Stimulated activated CD8-positive, alpha-beta memory T cell treated with anti-CD3 and anti-CD28 coated beads, Interleukin-4, amount 100 ng/mL, for 1 hour (primary cell): ENCODE data around the gene TBC1D2B.

Experiments used
- DNase-seq, 2 donors: peaks; one replicate each; pipeline ENCODE4 v3.0.0-alpha.2; 2020; ENCODE audit warnings: low read depth in 2 of 2, low spot score in 1 of 2

TBC1D2B gene

DNA sequence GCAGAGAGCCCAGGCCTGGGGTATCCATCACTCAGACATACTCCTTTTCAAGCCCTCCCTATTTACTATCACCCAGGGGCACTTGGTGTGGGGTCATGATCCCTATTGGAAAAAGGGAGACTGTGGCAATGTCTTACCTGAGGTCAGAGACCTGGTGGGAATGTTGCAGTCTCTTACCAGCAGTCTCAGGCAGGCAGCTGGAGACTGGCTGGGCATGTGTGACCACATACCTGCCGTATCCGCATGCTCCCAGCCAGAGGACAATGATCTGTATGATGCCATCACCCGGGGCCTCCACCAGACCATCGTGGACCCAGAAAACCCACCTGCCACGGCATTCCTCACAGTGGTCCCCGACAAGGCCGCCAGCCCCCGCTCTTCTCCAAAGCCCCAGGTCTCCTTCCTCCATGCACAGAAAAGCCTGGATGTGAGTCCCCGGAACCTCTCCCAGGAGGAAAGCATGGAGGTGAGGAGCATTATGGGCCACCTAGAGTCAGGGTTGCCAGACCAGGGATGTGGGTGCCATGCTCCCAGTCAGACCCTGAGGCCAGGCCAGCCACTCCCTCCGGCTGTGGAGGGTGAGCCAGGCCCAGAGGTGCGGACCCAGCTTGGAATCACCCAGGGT lies 20.7 kb upstream of the TBC1D2B start:
- no peak for DNase-seq

DNA sequence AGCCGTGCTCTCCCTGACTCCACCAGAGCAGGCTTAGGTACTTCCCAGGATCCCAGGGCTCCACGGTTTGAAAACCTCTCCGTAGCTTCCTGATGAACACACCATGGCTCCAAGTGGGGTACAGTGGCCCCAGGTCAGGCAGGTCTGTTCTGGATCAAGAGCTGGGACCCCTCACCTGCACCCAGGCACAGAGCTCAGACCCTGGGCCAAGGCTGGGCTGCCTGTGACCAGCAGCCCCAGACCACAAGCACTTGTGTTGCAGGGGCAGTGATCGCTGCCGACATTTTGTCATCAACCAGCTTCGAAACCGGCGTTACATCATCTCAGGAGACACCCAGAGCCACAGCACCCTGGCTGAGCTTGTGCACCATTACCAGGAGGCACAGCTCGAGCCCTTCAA lies 20.2 kb upstream of the TBC1D2B start:
- DNase-seq: no peak

DNA sequence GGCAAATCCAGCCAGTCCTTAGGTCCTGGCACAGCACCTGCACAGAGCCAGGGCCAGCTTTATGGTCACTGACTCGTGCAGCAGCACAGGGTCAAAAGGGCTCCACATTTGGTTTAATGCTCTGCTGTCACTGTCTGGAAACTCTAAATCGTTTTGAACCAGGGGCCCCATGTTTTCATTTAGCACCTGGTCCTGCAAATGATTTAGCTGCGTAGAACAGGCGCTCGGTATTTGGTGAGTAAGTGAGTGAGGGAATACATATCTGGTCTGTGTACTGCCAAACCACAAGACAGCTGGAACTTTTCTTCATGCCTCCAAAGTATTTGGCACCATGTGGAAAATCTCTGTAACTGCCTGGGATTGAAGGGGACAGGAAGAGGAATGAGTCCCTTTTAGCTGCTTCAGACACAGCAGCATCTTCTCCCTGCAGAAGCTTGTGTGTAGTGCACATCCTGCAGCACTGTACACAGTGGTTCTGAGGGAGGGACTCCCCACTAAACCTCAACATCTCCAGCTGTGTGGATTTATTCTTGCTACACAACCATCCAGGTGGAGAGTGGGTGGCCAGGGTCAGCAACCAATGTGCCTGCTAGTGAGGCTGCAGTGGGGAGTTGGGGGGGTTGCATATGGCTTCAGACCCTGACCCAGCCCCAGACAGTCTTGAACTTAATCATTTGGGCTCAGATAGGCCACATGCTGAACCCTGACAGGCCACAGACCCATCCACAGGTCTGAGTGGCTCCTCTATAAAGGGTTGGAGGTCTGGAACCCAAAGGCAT lies 15.9 kb upstream of the TBC1D2B start:
- no peak for DNase-seq

DNA sequence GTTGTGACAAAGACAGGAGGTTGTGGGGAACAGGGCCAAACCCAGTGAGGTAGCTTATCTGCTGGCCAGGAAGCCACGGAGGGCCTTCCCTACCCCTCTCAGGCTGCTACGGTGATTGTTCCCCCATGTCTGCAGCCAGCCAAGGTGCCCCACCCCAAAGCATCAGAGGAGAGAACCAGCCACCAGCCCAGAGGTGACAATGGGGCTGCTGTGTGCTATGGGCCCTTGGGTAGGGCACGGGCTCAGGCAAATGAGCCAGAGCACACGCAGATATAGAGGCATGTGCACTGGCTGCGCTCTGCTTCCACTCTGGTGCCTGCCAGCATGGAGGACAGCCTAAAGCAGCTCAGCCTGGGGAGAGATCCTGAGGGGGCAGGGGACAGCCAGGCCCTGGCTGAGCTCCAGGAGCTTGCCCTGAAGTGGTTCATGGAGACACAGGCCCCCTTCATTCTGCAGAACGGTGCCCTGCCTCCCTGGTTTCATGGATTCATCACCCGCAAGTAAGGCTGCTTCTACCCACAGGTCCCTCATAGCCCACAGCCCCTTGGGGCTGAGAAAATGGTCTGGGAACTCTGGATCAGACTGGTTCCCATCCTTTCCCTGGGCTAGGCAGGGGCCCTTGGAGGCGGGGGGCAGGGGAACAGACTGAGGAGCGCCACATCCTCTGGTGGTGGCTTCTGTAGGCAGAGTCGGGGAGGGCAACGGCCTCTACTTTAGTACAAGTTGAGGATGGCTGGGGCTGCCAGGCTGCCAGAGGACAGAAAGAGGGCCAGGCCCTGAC lies 14.9 kb upstream of the TBC1D2B start, which contains the start of gene SH2D7:
SH2D7 (plus strand) TSS at position 301 of the 781 bp plus-strand sequence; CDS start at position 325, 24 bp downstream.
- no peak for DNase-seq

DNA sequence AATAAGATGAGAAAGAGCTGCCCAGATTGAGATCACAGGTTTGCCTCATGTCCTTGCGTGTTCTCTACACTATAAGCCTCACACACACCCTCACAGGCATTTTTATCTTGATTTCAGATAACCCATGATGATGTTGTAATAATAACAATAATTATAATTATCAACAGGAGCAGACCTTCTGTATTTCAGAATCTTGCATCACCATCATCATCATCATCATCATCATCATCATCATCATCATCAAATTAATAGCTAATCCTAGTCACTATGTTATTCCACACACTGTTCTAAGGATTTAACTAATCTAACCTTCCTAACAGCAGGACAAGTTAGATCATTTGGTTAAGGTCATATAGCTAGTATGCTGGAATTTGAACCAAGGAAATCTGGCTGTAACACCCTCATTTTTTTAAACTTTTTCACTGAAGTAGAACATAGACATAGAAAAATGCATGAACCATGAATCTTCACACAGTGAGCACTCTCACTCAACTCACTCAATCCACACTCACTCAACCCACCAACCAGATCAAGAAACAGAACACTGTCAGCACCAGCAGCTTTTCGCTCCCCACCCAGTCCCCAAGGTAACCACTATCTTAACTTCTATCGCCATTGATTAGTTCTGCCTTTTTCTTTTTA lies 13.0 kb upstream of the TBC1D2B start:
- no peak for DNase-seq

DNA sequence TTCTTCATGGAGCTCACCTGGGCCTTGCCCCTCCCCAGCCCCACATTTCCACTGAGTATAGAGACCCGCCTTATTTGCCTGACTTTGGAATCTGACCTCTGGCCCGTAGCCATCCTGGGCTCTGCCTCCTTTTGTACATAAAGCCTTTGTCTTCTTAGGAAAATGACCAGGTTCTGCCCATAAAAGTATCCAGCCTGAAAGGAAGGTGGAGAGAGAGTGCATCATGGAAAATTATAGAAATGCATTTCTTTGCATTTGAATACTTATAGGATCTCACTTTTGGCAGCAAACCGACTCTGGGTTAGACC lies 11.2 kb upstream of the TBC1D2B start:
- no peak for DNase-seq

DNA sequence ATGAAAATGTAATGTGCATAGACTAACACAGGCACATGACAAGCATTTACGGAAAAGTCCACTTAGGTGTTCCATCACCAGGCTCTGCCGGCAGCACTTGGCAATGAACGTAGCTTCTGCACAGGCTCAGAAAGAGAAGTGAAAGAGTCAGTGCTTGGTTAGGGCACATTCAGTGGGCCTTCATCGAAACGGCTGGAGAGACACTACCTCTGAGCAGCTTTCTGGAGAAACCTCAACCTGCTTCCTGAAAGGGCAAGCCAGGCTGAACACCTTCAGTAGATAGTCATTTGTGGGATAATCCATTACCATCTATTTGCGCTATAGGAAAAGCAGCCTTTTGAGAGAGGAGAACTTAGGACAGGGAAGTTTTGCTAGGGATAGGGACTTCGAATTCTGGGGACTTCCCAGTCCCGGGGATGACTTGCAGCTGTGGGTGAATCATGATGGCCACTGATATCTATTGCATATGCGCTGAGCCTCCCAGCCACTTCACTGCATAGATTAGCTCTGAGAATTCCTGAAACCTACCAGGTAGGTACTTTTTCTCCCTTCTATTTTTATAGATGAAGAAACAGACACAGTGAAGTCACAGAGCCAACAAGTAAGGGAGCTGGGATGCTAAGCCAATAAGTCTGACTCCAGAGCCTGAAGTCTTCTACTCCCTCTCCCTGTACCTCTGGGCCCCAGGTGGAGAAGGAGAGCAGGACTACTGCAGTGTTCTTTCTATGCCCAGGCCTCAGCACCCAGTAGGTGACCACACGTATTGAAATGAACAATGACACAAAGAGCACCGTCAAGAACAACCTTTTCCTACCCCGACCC lies 10.7 kb upstream of the TBC1D2B start:
- no peak for DNase-seq

DNA sequence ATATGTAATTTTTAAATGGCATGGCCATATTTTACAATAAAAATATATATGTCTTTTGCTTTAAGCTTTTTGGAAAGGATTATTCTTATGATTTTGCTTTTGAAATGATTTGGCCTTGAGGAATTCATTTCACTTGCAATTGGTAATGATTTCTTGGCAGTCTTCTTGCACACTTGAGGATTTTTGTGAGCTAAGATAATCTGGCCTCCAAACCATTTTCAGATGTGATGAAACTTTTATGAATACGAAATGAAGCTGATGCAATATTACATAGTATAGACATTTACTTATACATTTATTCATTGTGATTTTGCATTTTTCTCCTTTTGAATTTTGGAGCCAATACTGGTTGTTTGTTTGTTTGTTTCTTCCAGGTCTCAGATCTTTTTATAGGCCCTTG lies 8.4 kb upstream of the TBC1D2B start:
- DNase-seq: no peak

DNA sequence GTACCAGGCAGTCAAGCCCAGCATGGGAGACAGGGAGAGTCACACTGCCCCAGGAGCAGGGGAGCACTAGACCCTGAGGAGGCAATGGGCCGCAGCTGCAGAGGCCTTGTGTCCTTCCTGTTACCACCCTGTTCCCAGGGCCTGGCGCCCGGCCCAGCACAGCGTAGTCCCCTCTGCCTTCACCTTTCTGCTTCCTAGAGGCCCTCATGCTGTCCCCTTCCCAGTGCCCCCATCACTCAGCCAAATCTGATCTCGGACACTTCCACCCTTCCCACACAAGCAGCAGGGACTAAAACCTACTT lies 6.9 kb upstream of the TBC1D2B start:
- DNase-seq: no peak

DNA sequence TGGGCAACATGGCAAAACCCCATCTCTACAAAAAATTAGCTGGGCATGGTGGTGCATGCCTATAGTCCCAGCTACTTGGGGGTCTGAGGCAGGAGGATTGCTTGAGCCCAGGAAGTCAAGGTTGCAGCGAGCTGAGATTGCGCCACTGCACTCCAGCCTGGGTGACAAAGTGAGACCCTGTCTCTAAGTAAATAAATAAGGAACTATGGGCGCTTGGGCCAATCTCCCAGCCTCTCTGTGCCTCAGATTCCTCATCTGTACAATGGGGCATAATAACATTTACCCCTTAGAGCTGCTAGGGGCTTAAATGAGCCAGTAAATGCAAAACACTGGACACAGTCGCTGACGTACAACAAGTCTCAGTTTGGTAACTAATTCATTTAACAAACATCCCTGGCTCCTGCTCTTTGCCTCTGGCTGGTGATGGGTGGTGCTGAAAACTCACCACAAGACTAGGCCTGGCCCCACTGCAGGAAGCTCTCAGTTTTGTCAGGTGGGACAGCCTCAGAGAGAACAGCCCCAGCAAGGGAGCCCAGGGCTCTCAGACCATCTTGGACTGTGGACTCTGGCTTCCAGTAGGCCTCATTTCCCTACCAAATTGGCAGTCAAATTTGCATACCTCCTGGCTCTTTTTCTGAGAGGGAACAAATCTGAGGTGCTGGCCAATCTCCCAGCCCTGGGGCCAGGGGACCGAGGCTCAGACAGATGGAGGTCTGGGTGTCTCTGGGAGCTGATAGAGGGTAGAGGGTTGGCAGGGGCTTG lies 6.4 kb upstream of the TBC1D2B start:
- no peak for DNase-seq

DNA sequence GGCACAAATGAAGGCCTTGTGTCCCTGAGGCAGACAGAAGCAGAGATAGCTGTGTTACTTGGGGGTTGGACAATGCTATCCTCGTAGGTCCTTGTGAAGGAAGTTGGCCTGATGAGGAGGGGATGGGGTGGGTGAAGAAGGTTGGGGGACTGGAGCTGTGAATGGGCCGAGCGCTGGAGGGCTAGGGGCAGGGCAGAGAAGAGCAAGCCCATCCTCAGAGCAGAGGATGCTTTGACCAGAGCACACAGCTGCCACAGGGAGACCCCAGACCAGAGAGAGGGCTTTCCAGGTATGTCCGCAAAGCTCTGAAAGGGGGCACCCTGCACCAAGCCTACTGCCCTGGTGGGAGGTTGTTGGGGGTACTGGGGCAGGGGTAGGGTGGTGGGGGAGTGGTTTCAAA lies 5.7 kb upstream of the TBC1D2B start:
- DNase-seq: no peak

DNA sequence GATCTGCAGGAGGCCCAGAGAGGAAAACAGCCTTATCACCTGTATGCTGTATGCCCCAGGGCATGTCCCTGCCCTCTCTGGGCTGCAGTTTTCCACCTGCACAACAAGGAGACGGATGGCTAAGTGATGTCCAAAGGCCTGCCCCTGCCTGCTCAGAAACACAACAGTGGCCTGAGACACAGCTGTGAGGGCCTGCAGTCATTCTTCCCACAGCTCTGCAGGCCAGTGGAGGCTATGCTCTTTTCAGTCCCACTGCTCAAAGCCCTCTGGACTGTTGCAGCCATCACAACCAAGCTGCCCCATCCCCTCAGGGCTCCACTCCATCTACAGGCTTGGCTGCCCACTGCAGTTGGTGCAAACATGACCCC lies 5.2 kb upstream of the TBC1D2B start:
- DNase-seq: no peak

DNA sequence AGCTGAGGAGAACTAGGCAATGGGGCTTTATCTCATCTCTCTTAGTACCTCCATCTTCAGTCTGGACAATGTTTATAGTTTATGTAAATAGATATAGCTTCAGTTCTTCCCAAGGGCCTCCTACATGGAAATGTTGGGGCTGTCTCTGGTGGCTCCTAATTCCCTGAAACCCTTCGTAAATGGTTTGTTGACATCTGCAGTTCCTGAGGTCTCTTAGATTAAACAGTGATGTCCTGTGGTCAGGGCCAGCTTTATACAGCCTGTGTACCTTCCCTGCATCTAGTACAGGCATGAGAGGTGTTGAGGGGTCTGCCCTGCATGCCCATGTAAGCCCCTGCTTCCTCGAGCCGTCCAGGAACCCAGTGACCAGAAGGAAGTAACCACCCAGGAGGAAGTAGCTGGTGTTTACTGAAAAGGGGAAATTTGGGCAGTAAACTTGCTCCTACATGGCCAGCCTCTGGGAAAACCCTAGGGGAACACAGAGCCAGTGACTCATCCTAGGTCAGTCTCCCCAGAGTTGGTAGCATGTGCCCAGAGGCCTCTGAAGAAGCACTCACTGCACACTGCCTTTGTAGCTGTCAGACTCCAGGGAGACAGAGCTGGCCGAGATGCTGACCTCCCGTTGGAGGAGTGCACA lies 4.7 kb upstream of the TBC1D2B start:
- no peak for DNase-seq

DNA sequence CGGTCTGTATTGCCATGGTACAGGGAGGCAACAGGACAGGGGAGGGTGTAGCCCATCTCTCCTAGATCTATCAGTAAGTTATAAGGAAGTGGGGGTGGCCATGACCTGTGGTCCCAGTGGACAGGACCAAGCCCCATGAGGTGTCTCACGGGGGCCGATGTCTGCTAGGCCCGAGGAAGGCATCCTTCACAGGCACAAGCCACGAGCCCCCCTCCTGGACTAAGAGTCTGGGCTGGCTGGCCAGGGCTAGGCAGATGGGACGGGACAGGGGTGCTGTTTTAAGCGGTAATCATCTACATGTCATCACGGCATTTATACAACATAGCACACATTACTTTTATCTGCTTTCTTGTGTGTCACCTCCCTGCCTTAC lies 2.6 kb upstream of the TBC1D2B start:
- DNase-seq: no peak

DNA sequence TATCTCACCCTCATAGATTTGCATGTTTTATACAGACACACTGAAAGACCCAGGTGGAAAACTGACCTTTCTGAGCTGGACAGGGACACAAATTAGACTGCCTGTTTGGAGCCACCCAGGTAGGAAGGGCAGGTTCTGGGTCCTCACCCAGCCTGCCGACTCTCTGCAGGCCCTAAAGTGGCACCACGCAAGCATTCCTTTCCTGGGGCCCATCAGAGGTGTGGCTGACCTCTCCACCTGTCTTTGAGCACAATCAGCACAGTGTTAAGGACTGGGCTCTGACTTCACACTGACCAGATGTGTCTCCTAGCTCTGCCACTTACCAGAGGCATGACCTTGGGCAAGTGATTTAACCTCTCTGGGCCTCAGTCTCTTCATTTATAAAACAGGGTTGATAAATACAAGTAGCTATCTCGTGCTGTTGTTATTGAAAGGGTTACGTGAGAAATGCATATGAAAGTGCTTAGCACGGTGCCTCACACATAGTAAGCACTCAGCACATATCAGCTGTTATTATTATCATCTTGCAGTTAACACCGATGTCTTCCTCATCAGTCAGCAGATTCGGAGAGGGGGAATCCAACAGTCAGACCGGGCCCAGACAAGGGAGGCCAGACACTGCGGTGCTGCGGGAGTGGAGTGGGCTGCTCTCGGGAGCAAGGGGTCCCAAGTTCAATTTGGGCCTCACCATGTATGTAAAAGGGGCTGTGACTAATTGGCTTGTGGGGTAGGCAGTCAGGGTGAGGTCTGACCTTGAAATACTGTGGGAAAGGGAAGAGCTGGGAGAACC lies 2.0 kb upstream of the TBC1D2B start:
- no peak for DNase-seq

DNA sequence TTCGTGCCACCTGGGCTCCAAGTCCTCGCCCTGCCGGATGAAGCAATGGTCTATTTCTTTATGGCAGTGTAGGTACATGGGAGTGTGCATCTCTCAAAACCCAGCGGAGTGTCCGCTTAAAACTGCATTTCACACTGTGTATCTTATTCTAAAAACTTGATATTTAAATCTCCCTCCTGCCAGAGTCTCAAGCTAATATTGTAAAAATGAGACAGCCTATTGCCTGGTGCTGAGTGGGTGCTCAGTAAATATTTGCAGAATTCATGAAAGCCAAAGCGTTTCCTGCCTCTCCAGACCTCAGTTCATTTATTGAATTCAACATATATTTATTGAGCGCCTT lies 330 bp upstream of the TBC1D2B start:
- DNase-seq: no peak

DNA sequence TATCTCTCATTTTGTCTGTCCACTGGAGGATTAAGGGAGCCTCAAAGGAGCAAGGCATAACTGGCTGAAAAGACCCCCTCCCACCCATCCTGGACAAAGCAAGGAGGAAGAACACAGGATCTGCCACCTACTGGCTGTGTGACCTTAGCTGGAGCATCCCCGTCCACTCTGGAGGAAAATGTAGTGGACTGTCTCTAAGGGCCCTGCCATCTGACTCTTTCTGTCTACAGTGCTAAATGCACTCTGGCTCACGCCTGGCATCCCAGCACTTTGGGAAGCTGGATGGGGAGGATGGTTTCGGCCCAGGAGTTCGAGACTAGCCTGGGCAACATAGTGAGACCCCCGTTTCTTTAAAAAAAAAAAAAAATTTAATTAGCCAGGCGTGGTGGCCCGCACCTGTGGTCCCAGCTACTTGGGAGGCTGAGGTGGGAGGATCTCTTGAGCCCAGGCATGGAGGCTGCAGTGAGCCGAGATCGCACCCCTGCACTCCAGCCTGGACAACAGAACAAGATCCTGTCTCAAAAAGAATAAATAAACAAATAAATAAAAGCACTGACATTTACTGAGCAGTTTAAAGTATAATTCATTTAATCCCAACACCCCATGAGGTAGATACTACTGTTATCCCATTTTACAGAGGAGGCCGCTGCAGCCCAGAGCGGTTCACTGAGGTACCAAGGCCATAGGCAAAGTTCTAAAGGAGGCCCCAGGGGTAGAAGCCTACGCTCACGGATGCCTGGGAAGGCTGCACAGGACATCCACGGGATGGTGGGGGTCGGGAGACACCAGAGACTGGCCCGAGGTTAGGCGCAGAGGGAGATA lies 1.1 kb downstream of the TBC1D2B start:
- no peak for DNase-seq

DNA sequence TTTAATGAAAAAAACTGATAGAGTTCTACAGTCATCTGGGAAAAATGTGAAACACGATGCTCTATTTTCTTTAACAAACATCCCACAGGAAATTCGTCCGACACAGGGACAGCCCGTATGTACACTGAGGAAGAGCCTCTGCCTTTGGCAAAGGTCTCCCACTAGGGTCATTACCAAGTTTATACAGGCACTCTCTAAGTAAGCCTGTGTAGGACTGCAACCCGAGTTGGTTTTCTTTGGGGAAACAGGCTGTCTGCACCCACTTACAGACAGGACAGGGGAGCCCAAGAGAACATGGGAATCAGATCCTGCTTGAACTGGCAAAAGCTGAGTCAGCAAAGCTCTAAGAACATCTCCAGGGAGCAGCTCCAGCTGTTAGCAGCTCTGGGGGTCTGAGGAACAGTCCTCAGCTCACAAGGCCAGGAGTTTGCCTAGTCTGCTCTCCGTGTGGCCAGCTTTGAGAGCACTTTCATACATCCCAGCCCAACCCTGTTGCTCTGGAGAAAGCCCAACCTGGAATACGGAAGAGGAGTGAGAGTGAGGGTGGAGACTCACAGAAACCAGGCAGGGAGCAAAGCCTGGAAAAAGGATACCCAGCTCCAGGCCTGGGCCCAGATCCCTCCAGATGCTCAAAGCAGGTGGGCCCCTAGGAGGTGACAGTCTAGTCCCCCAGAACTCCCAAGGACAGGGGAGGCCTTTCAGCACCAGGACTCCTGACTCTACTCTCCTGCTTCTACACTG lies 1.9 kb downstream of the TBC1D2B start:
- DNase-seq: no peak
